ENCODE measurements around the gene APOE.

APOE gene

DNA sequence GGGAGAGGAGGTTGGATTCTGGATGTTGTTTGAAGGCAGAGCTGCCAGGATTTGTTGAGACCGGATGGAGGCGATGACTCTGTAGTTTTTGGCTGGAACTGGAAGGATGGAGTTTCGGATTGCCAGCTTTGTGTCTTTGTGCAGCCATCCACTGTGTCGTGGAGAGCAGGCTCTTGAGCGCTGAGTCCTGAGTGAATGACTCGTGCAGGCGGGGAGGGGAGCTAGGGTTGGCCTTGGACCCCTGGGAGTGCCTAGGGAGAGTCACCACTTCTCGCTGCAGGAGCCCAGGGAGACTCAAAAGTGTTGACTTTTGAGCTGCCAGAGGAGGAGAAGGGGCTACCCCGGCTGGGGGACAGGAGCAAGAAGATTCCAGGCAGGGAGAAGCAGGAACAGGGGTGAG, 10.7 kb upstream of the APOE start:
- TF ChIP-seq, protein P1, sequence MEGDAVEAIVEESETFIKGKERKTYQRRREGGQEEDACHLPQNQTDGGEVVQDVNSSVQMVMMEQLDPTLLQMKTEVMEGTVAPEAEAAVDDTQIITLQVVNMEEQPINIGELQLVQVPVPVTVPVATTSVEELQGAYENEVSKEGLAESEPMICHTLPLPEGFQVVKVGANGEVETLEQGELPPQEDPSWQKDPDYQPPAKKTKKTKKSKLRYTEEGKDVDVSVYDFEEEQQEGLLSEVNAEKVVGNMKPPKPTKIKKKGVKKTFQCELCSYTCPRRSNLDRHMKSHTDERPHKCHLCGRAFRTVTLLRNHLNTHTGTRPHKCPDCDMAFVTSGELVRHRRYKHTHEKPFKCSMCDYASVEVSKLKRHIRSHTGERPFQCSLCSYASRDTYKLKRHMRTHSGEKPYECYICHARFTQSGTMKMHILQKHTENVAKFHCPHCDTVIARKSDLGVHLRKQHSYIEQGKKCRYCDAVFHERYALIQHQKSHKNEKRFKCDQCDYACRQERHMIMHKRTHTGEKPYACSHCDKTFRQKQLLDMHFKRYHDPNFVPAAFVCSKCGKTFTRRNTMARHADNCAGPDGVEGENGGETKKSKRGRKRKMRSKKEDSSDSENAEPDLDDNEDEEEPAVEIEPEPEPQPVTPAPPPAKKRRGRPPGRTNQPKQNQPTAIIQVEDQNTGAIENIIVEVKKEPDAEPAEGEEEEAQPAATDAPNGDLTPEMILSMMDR (IDR thresholded peaks at IDR 0.05), result no peak

DNA sequence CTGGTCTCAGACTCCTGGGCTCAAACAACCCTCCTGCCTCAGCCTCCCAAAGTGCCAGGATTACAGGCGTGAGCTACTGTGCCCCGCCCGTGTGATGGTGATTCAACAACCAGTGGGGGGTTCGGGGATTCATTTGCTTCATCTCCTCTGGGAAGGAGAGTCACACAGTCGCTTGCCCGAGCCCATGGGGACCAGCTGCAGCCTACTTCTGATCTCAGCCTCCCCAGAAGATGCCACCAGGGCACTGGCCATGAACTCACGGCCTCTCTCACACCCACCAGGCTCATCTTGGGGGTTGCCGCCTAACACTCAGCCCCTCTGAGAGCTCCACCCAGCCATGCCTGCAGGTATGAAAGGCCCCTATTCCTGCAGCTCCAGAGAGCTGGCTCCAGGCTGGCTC, 7.8 kb upstream of the APOE start:
- Mint-ChIP-seq H3K9me3 (no peaks in the 10 kb centered on the region), H3K4me3 (no peak overlapping the region), H3K36me3 (ENCODE audit: low read depth) (peaks cover 59% of the 10 kb centered on the region), H3K27me3 (ENCODE audit: low read depth, poor library complexity) (no peaks in the 10 kb centered on the region), H3K27ac (no peak overlapping the region), H3K4me1 (peaks cover 4% of the 10 kb centered on the region)
- DNase-seq, result no peak
- TF ChIP-seq, protein P1 (IDR thresholded peaks at IDR 0.05), result no peak

More for the DNA sequence above, 10.7 kb upstream of the APOE start:
- Mint-ChIP-seq H3K36me3 (ENCODE audit: low read depth) (peaks cover 62% of the 10 kb centered on the region), H3K4me3 (no peak overlapping the region), H3K9me3 (no peaks in the 10 kb centered on the region), H3K27me3 (ENCODE audit: low read depth, poor library complexity) (peaks cover 3% of the 10 kb centered on the region), H3K4me1 (peaks cover 24% of the 10 kb centered on the region), H3K27ac (no peak overlapping the region)
- DNase-seq, result no peak

DNA sequence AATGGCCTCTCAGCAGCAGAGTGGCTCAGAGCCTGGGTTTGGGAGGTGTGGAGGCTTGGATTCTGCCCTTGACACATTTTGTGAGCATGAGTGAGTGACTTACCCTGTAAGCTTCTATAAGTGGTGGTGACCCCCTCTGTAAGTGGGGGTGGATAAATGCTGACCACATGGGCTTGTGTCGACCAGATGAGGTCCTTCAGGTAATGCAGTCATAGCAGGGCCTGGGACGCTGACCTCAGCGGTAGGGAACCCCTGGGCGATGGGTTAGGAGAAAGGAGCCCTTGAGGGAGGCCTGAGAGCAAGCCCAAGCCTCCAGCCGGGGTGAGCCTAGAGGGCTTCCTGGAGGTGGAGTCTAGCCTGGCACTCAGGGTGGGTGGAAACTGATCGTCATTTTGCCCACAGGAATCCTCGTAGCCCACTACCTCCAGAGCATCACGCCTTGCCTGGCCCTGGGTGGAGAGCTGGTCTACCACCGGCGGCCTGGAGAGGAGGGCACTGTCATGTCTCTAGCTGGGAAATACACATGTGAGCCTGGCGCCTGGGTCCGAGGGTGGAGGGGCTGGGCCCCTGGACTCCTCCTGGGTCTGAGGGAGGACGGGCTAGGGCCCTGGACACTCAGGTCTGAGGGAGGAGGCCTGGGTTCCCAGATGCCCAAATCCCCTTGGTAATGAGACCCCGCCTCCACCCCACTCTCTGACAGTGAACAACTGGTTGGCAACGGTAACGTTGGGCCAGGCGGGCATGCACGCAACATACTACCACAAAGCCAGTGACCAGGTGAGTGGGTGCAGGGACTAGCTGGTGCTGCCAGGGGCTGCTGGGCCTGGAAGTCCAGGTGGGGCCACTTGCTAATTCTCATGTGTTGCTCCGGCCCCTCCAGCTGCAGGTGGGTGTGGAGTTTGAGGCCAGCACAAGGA, 5.0 kb upstream of the APOE start:
- Mint-ChIP-seq H3K4me1 (peaks cover 15% of the 10 kb centered on the region), H3K9me3 (no peaks in the 10 kb centered on the region), H3K27ac (no peak overlapping the region), H3K36me3 (ENCODE audit: low read depth) (peaks cover 37% of the 10 kb centered on the region), H3K27me3 (ENCODE audit: low read depth, poor library complexity) (peaks cover 4% of the 10 kb centered on the region), H3K4me3 (no peak overlapping the region)
- TF ChIP-seq, protein P1 (IDR thresholded peaks at IDR 0.05), result no peak
- DNase-seq, result no peak

DNA sequence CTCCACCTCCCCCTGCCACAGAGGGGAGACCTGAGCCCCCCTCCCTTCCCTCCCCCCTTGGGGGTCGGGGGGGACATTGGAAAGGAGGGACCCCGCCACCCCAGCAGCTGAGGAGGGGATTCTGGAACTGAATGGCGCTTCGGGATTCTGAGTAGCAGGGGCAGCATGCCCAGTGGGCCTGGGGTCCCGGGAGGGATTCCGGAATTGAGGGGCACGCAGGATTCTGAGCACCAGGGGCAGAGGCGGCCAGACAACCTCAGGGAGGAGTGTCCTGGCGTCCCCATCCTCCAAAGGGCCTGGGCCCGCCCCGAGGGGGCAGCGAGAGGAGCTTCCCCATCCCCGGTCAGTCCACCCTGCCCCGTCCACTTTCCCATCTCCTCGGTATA, 2.4 kb upstream of the APOE start:
- peaks cover 11% of the 10 kb centered on the region for H3K27me3 Mint-ChIP-seq (ENCODE audit: low read depth, poor library complexity)
- peaks cover 16% of the 10 kb centered on the region for H3K36me3 Mint-ChIP-seq (ENCODE audit: low read depth)
- H3K4me3 Mint-ChIP-seq, result no peak overlapping the region

DNA sequence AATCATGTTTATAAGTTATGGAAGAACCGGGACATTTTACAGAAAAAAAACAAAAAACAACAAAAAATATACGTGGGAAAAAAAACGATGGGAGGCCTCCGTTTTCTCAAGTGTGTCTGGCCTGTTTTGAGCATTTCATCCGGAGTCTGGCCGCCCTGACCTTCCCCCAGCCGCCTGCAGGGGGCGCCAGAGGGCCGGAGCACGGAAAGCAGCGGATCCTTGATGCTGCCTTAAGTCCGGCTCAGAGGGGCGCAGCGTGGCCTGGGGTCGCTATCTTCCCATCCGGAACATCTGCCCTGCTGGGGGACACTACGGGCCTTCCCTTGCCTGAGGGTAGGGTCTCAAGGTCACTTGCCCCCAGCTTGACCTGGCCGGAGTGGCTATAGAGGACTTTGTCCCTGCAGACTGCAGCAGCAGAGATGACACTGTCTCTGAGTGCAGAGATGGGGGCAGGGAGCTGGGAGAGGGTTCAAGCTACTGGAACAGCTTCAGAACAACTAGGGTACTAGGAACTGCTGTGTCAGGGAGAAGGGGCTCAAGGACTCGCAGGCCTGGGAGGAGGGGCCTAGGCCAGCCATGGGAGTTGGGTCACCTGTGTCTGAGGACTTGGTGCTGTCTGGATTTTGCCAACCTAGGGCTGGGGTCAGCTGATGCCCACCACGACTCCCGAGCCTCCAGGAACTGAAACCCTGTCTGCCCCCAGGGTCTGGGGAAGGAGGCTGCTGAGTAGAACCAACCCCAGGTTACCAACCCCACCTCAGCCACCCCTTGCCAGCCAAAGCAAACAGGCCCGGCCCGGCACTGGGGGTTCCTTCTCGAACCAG, 1.8 kb upstream of the APOE start:
- peak; percentile 92 for DNase-seq
- TF ChIP-seq, protein P1 (IDR thresholded peaks at IDR 0.05), result peak; percentile 100
- Mint-ChIP-seq H3K9me3 (no peaks in the 10 kb centered on the region), H3K27ac (no peak overlapping the region), H3K36me3 (ENCODE audit: low read depth) (peaks cover 14% of the 10 kb centered on the region), H3K4me1 (peaks cover 31% of the 10 kb centered on the region), H3K27me3 (ENCODE audit: low read depth, poor library complexity) (peaks cover 11% of the 10 kb centered on the region), H3K4me3 (no peak overlapping the region)

More for the DNA sequence above, 2.4 kb upstream of the APOE start:
- Mint-ChIP-seq H3K9me3 (no peaks in the 10 kb centered on the region), H3K4me1 (peaks cover 31% of the 10 kb centered on the region), H3K27ac (no peak overlapping the region)
- TF ChIP-seq, protein P1 (IDR thresholded peaks at IDR 0.05), result no peak
- DNase-seq, result no peak

Data from nephron progenitor cell (in vitro differentiated cells).